Measurements from ENCODE around the gene AMBRA1.

DNA sequence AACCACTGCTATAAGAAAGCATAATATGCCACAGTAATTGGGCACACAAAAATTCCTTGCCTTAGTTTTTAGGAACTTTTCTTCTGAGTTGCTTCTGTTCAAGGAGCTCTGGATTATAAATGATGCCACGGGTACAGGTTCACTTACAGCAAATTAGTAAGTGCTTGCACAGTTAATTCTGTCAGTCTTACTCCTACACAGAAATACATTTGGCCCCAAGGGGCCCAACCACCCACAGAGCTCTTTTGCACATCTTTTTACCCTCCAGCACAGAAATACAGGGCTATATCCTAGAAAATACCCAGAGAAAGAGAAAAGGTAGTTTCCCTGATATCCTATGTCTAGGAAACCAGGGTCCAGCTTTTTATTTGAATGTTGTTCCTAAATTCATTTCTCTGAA lies 115.6 kb downstream of the AMBRA1 start:
- TF ChIP-seq TEAD4 (IDR thresholded peaks at IDR 0.05) (no peak), FOXM1 (IDR thresholded peaks at IDR 0.05; ENCODE audit: borderline replicate concordance, low read depth) (no peak), TCF12 (IDR thresholded peaks at IDR 0.05; ENCODE audit: low read depth) (no peak), ZBTB7A (IDR thresholded peaks at IDR 0.05; ENCODE audit: low read depth) (no peak), CREB1 (IDR thresholded peaks at IDR 0.05; ENCODE audit: low read depth) (no peak), RAD21 (IDR thresholded peaks at IDR 0.05; ENCODE audit: low read depth) (no peak), EGR1 (IDR thresholded peaks at IDR 0.05) (no peak), NFIC (IDR thresholded peaks at IDR 0.05) (no peak), TAF1 (IDR thresholded peaks at IDR 0.05; ENCODE audit: low read depth) (no peak), EP300 (IDR thresholded peaks at IDR 0.05; ENCODE audit: borderline replicate concordance) (no peak)
- TF ChIP-seq, protein P1, sequence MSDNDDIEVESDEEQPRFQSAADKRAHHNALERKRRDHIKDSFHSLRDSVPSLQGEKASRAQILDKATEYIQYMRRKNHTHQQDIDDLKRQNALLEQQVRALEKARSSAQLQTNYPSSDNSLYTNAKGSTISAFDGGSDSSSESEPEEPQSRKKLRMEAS (IDR thresholded peaks at IDR 0.05), result no peak
- TF ChIP-seq, protein P2, sequence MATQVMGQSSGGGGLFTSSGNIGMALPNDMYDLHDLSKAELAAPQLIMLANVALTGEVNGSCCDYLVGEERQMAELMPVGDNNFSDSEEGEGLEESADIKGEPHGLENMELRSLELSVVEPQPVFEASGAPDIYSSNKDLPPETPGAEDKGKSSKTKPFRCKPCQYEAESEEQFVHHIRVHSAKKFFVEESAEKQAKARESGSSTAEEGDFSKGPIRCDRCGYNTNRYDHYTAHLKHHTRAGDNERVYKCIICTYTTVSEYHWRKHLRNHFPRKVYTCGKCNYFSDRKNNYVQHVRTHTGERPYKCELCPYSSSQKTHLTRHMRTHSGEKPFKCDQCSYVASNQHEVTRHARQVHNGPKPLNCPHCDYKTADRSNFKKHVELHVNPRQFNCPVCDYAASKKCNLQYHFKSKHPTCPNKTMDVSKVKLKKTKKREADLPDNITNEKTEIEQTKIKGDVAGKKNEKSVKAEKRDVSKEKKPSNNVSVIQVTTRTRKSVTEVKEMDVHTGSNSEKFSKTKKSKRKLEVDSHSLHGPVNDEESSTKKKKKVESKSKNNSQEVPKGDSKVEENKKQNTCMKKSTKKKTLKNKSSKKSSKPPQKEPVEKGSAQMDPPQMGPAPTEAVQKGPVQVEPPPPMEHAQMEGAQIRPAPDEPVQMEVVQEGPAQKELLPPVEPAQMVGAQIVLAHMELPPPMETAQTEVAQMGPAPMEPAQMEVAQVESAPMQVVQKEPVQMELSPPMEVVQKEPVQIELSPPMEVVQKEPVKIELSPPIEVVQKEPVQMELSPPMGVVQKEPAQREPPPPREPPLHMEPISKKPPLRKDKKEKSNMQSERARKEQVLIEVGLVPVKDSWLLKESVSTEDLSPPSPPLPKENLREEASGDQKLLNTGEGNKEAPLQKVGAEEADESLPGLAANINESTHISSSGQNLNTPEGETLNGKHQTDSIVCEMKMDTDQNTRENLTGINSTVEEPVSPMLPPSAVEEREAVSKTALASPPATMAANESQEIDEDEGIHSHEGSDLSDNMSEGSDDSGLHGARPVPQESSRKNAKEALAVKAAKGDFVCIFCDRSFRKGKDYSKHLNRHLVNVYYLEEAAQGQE (IDR thresholded peaks at IDR 0.05; ENCODE audit: low read depth), result no peak
- TF ChIP-seq, protein P3, sequence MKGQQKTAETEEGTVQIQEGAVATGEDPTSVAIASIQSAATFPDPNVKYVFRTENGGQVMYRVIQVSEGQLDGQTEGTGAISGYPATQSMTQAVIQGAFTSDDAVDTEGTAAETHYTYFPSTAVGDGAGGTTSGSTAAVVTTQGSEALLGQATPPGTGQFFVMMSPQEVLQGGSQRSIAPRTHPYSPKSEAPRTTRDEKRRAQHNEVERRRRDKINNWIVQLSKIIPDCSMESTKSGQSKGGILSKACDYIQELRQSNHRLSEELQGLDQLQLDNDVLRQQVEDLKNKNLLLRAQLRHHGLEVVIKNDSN (IDR thresholded peaks at IDR 0.05), result no peak

Data from Ishikawa (cell line).